CD4-positive, alpha-beta memory T cell (primary cell): ENCODE measurements around the gene PLA2G5. TPM values are rescaled to one million over a fixed set of nuclear protein-coding genes. Genes with fewer than 3 reads are reported as not detected.
A peak's percentile ranks its signal among the peaks of the same experiment; 100 is the strongest.

Source experiments
- CTCF ChIA-PET: fragments of 350-600 bp; sonication (Branson Sonifier 250); formaldehyde crosslinking; loops from one replicate; lab custom pipeline; 2021; ENCODE audit warnings: inconsistent platforms; ENCODE audit not compliant: partially characterized antibody; lab: Charles Lee
- POLR2A ChIA-PET: fragments of 350-600 bp; sonication (Branson Sonifier 250); formaldehyde crosslinking; loops from one replicate; lab custom pipeline; 2021; ENCODE audit not compliant: partially characterized antibody; lab: Charles Lee
- DNase-seq, 5 donors: peaks; one replicate each; pipeline versions ENCODE4 v3.0.0 to v3.0.0-alpha.2; 2020 to 2022; ENCODE audit warnings: mixed read lengths in 1 of 5
- H3K27ac ChIP-seq: one replicate; pipeline ENCODE4 v1.7.0; 2013; ENCODE audit warnings: low read depth, low read length
- H3K27me3 ChIP-seq: 2 replicates; pipeline ENCODE4 v1.7.0; 2013; ENCODE audit warnings: mild to moderate bottlenecking, low read length, moderate library complexity; ENCODE audit not compliant: insufficient read depth
- H3K36me3 ChIP-seq: 2 replicates; pipeline ENCODE4 v1.7.0; 2013; ENCODE audit warnings: mild to moderate bottlenecking, low read length, moderate library complexity; ENCODE audit not compliant: insufficient read depth
- H3K4me1 ChIP-seq: 2 replicates; pipeline ENCODE4 v1.7.0; 2013; ENCODE audit warnings: mild to moderate bottlenecking, low read length, moderate library complexity; ENCODE audit not compliant: insufficient read depth
- H3K4me3 ChIP-seq, 2 donors: one replicate each; pipeline ENCODE4 v1.7.0; 2013; ENCODE audit warnings: low read length in 2 of 2, mild to moderate bottlenecking in 1 of 2
- H3K9me3 ChIP-seq, 2 donors: one replicate each; pipeline ENCODE4 v1.7.0; 2013; ENCODE audit warnings: low read length in 2 of 2, control low read depth in 1 of 2; ENCODE audit not compliant: control insufficient read depth in 1 of 2
- H3K27ac Mint-ChIP-seq, 7 donors: one replicate each; pipeline ENCODE4 v1.8.0; 2020 to 2021; ENCODE audit warnings: mixed read lengths in 7 of 7, mild to moderate bottlenecking in 6 of 7, inconsistent platforms in 3 of 7, moderate library complexity in 3 of 7
- H3K27me3 Mint-ChIP-seq, 2 donors: one replicate each; pipeline ENCODE4 v1.8.0; 2020 to 2021; ENCODE audit warnings: mixed read lengths in 2 of 2
- H3K36me3 Mint-ChIP-seq, 2 donors: one replicate each; pipeline ENCODE4 v1.8.0; 2020 to 2021; ENCODE audit warnings: mixed read lengths in 2 of 2, inconsistent platforms in 1 of 2, mild to moderate bottlenecking in 1 of 2
- H3K4me1 Mint-ChIP-seq, 4 donors: one replicate each; pipeline ENCODE4 v1.8.0; 2020 to 2021; ENCODE audit warnings: mixed read lengths in 4 of 4, mild to moderate bottlenecking in 1 of 4
- H3K4me3 Mint-ChIP-seq, 8 donors: one replicate each; pipeline ENCODE4 v1.8.0; 2020 to 2021; ENCODE audit warnings: mixed read lengths in 8 of 8, mild to moderate bottlenecking in 7 of 8, moderate library complexity in 6 of 8, inconsistent platforms in 3 of 8
- H3K9me3 Mint-ChIP-seq, 8 donors: one replicate each; pipeline ENCODE4 v1.8.0; 2020 to 2021; ENCODE audit warnings: mixed read lengths in 8 of 8, mild to moderate bottlenecking in 5 of 8, inconsistent platforms in 3 of 8, moderate library complexity in 1 of 8
- intact Hi-C: fragments of 100-400 bp; cut with micrococcal nuclease; formaldehyde crosslinking; loops from one replicate; pipeline ENCODE4 v1.15.1; 2023
- polyA plus RNA-seq, 2 donors: library from polyadenylated mRNA; unstranded; fragments of 300-500 nt; fragmentation: Illumina TruSeq; gene quantifications; one replicate each; pipeline ENCODE4 v1.2.3, GENCODE V29; 2021
- total RNA-seq, 2 experiments: library from RNA; stranded (reverse); gene quantifications; one replicate each; pipeline ENCODE4 v1.2.3, GENCODE V29; 2021

PLA2G5 gene
- total and polyA plus RNA-seq, 4 experiments from 2014 or later, result not detected

DNA sequence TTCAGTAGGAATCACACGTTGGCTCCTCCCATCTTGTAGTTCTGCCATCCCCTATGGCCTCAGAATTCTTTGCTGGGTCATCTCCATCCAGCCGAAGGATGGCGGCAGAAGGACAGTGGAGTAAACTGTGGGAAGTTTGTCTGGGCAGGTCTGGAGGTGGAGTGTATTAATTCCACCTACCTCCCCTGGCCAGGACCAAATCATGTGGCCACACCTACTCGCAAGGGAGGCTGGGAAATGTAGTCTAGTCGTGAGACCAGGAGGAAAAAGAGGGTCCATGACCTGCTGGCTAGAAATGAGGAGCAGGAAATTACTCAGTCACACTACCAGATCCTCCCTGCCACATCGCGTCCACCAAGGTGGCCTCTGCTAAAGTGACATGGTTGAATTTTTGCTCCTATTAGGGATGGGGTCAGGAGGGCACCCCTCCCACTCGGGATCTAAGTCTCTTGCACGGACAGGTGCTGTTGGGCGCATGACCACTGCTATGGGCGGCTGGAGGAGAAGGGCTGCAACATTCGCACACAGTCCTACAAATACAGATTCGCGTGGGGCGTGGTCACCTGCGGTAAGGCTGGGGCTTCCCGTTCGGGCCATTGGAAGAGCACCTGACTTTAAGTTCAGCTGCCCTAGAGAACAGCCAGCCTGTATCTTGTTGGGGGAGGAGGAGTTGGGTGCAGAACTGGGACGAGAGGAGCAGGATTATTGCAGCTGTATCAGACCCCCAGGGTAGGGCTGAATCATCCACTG is 19.5 kb downstream of the PLA2G5 start:
- no peak overlapping the region for H3K4me3 ChIP-seq
- no peaks in the 10 kb centered on the region for H3K36me3 ChIP-seq
- H3K4me1 ChIP-seq, result no peaks in the 10 kb centered on the region
- H3K27ac Mint-ChIP-seq, result no peak overlapping the region
- H3K27me3 Mint-ChIP-seq, result peaks cover 5 to 15% of the 10 kb centered on the region in 2 donors
- no peak overlapping the region for H3K27ac ChIP-seq
- no peaks in the 10 kb centered on the region for H3K9me3 ChIP-seq
- CTCF ChIA-PET, result no interaction called here
- no peak overlapping the region for H3K4me3 Mint-ChIP-seq
- intact Hi-C loops, result no loop called here
- no peaks in the 10 kb centered on the region for H3K36me3 Mint-ChIP-seq
- H3K9me3 Mint-ChIP-seq, result no peaks in the 10 kb centered on the region
- no peaks in the 10 kb centered on the region for H3K27me3 ChIP-seq
- no peaks in the 10 kb centered on the region for H3K4me1 Mint-ChIP-seq
- POLR2A ChIA-PET, result no interaction called here
- DNase-seq, result no peak

DNA sequence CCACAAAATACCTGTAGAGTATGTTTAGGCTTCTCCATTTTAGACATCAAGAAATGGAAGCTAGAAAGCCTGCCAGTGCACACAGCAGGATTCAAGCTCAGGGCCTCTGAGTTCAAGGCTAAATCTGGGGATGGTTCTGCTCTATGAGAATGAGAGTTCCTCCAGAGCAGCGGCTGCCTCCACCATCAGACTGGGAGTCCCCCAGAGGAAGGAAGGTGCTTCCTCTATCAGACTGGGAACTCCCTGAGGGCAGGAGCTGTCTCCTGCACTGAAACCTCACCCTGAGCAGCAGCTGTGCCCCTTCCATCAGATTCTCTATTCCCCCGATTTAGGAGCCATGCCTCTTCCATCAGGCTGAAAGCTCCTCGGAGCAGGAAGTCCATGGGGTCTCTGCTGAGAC is 20.1 kb downstream of the PLA2G5 start:
- CTCF ChIA-PET, result no interaction called here

DNA sequence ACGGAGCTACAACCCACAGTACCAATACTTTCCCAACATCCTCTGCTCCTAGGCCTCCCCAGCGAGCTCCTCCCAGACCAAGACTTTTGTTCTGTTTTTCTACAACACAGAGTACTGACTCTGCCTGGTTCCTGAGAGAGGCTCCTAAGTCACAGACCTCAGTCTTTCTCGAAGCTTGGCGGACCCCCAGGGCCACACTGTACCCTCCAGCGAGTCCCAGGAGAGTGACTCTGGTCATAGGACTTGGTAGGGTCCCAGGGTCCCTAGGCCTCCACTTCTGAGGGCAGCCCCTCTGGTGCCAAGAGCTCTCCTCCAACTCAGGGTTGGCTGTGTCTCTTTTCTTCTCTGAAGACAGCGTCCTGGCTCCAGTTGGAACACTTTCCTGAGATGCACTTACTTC is 20.6 kb downstream of the PLA2G5 start:
- POLR2A ChIA-PET, result no interaction called here
- intact Hi-C loops, result no loop called here
- Mint-ChIP-seq H3K9me3 (no peaks in the 10 kb centered on the region), H3K4me1 (no peaks in the 10 kb centered on the region), H3K36me3 (no peaks in the 10 kb centered on the region), H3K27me3 (peaks cover 5 to 16% of the 10 kb centered on the region in 2 donors), H3K27ac (no peak overlapping the region), H3K4me3 (no peak overlapping the region)
- Histone ChIP-seq H3K27ac (no peak overlapping the region), H3K4me1 (no peaks in the 10 kb centered on the region), H3K27me3 (no peaks in the 10 kb centered on the region), H3K36me3 (no peaks in the 10 kb centered on the region), H3K9me3 (no peaks in the 10 kb centered on the region), H3K4me3 (no peak overlapping the region)
- CTCF ChIA-PET, result no interaction called here
- no peak for DNase-seq

More for the DNA sequence above, 20.1 kb downstream of the PLA2G5 start:
- Histone ChIP-seq H3K27ac (no peak overlapping the region), H3K36me3 (no peaks in the 10 kb centered on the region), H3K27me3 (no peaks in the 10 kb centered on the region), H3K9me3 (no peaks in the 10 kb centered on the region), H3K4me1 (no peaks in the 10 kb centered on the region), H3K4me3 (no peak overlapping the region)
- peaks cover 5 to 16% of the 10 kb centered on the region in 2 donors for H3K27me3 Mint-ChIP-seq
- DNase-seq, result no peak
- intact Hi-C loops, result no loop called here
- no peak overlapping the region for H3K4me3 Mint-ChIP-seq
- H3K27ac Mint-ChIP-seq, result no peak overlapping the region
- H3K4me1 Mint-ChIP-seq, result no peaks in the 10 kb centered on the region
- H3K9me3 Mint-ChIP-seq, result no peaks in the 10 kb centered on the region
- no peaks in the 10 kb centered on the region for H3K36me3 Mint-ChIP-seq
- POLR2A ChIA-PET, result no interaction called here

DNA sequence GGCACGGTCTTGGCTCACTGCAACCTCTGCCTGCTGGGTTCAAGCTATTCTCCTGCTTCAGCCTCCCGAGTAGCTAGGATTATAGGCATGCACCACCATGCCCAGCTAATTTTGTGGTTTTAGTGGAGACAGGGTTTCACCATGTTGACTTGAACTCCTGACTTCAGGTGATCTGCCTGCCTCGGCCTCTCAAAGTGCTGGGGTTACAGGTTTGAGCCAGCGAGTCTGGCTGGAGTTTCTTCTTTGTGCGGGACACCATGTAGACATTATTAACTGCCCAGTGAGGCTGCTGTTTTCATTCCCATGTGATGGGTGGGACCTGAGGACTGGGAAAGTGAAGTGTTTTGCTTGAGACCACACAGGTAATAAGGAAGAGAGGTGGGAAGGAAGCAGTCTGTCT is 23.3 kb downstream of the PLA2G5 start:
- CTCF ChIA-PET, result no interaction called here

DNA sequence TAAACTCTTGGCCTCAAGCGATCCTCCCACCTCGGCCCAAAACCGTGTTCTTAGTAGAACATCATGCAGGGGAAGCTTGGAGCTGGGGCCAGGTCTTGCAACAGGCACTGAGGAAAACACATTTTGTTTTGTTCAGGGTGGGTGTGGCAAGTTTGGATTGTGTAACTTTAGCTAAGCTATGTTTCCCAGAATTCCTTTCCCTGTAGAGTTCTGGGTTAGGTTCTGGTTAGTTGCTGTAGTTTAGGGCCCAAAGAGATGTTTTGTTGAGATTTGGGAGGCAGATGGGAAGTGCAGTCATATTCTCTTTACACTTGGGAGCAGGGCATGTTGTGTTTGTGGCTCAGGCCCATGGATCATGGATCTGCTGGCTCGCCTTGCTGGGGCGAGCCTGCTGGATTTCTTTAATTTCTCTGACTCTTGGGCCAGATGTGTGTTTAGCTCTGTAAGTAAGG is 24.0 kb downstream of the PLA2G5 start:
- no peaks in the 10 kb centered on the region for H3K4me1 ChIP-seq
- Mint-ChIP-seq H3K27me3 (peaks cover 7 to 15% of the 10 kb centered on the region in 2 donors), H3K27ac (no peak overlapping the region), H3K4me1 (no peaks in the 10 kb centered on the region), H3K4me3 (no peak overlapping the region), H3K36me3 (no peaks in the 10 kb centered on the region), H3K9me3 (peaks cover 0 to 2% (median 0%) of the 10 kb centered on the region in 8 donors)
- DNase-seq, result no peak
- H3K9me3 ChIP-seq, result no peaks in the 10 kb centered on the region
- H3K27me3 ChIP-seq, result no peaks in the 10 kb centered on the region
- intact Hi-C loops, result no loop called here
- no peaks in the 10 kb centered on the region for H3K36me3 ChIP-seq
- ChIA-PET POLR2A (no interaction called here), CTCF (no interaction called here)
- no peak overlapping the region for H3K4me3 ChIP-seq
- H3K27ac ChIP-seq, result no peak overlapping the region

More for the DNA sequence above, 23.3 kb downstream of the PLA2G5 start:
- no peak overlapping the region for H3K27ac ChIP-seq
- H3K9me3 ChIP-seq, result no peaks in the 10 kb centered on the region
- intact Hi-C loops, result no loop called here
- H3K4me3 ChIP-seq, result no peak overlapping the region
- H3K36me3 ChIP-seq, result no peaks in the 10 kb centered on the region
- H3K4me1 Mint-ChIP-seq, result no peaks in the 10 kb centered on the region
- no peaks in the 10 kb centered on the region for H3K4me1 ChIP-seq
- H3K27ac Mint-ChIP-seq, result peak overlapping the region in 2 of 7 donors; percentile 12 to 69
- no peaks in the 10 kb centered on the region for H3K36me3 Mint-ChIP-seq
- H3K4me3 Mint-ChIP-seq, result no peak overlapping the region
- H3K27me3 Mint-ChIP-seq, result peaks cover 7 to 15% of the 10 kb centered on the region in 2 donors
- no peak for DNase-seq
- H3K27me3 ChIP-seq, result no peaks in the 10 kb centered on the region
- POLR2A ChIA-PET, result no interaction called here
- peaks cover 0 to 2% (median 0%) of the 10 kb centered on the region in 8 donors for H3K9me3 Mint-ChIP-seq

DNA sequence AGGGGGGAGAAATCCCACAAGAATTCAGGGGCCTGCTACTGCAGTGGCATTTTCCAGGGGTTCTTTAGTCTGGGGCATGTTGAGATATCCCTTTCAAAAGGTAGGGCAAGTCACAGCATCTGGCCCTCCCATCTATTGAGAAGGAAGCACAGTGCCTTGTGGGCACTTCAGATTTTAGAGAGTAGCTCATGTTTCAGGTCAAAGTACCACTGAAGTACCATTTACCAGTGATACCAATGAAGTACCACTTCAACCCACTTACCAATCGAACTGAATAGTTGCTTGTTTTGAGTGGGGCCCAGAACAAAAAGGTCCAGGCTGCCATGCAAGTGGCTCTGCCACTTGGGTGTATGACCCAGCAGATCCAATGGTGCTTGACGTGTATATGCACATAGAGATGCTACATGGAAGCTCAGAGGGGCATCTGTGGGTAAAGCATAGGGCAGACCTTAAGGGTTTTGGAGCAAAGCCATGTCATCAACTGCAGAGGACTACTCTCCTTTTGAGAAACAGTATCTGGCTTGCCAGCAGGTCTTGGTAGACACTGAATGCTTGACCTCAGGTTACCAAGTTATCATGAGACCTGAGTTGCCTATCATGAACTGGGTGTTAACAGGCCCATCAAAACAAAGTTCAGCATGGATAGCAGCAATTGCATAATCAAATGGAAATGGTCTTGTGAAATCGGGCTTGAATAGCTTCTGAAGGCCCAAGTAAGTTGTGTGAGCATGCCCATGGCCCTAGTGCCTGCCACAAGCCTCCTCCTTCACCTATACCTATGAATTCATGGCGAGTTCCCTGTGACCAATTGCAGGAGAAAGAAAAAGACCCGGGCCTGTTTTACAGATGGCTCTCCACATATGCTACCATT is 25.8 kb downstream of the PLA2G5 start:
- ChIA-PET POLR2A (no interaction called here), CTCF (no interaction called here)
- Mint-ChIP-seq H3K9me3 (peaks cover 0 to 2% (median 0%) of the 10 kb centered on the region in 8 donors), H3K27me3 (peaks cover 7 to 14% of the 10 kb centered on the region in 2 donors), H3K27ac (no peak overlapping the region), H3K4me1 (no peaks in the 10 kb centered on the region), H3K4me3 (no peak overlapping the region), H3K36me3 (no peaks in the 10 kb centered on the region)
- no peaks in the 10 kb centered on the region for H3K27me3 ChIP-seq
- no peak for DNase-seq
- intact Hi-C loops, result no loop called here
- H3K9me3 ChIP-seq, result no peaks in the 10 kb centered on the region
- no peaks in the 10 kb centered on the region for H3K36me3 ChIP-seq
- no peaks in the 10 kb centered on the region for H3K4me1 ChIP-seq
- no peak overlapping the region for H3K27ac ChIP-seq
- H3K4me3 ChIP-seq, result no peak overlapping the region

DNA sequence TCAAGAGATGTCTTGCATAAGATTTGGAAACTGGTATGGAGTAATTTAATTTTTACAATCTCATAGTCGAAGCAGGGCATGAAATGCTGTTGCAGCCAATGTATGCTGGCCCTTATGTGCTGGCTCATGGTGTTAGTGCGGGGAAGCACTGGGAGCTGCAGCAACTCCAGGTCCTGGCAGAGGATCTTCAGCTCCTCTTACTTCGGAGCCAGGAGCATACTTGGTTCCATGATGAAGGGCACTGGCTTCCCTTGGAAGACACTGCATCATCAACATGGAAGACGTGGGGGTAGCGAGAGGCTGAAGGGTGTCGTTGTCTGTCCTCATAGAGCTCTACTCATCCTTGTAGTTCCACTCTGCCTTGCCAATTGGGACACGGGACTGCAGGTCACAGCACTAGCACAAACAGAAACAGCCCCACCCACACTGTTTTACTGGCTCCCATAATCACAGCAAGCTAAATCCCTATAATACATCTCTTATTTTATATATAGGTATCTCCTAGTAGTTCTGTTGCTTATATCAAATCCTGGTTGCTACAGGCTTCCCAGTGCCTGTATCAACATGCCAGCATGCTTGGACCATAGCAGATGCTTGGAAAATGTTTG is 26.9 kb downstream of the PLA2G5 start:
- Histone ChIP-seq H3K4me1 (no peaks in the 10 kb centered on the region), H3K4me3 (no peak overlapping the region), H3K27ac (no peak overlapping the region), H3K36me3 (no peaks in the 10 kb centered on the region), H3K27me3 (no peaks in the 10 kb centered on the region), H3K9me3 (no peaks in the 10 kb centered on the region)
- Mint-ChIP-seq H3K36me3 (no peaks in the 10 kb centered on the region), H3K27ac (no peak overlapping the region), H3K4me3 (no peak overlapping the region), H3K4me1 (no peaks in the 10 kb centered on the region), H3K9me3 (peaks cover 0 to 2% (median 0%) of the 10 kb centered on the region in 8 donors), H3K27me3 (peaks cover 7 to 14% of the 10 kb centered on the region in 2 donors)
- no peak for DNase-seq
- ChIA-PET POLR2A (no interaction called here), CTCF (interaction anchor here (0.7 kb wide), 1 partner anchor 99 kb away, joined by 3 read pairs; no protein-coding TSS in a partner anchor)
- intact Hi-C loops, result no loop called here
